IMR-90 (cell line): Measurements from ENCODE around the gene KCNAB1. TPM values are rescaled to one million over a fixed set of nuclear protein-coding genes. Genes with fewer than 3 reads are reported as not detected.

Experiments used
- ATAC-seq: fragments of 200-7000 bp; cut with Tn5 transposase; 2 replicates; pipeline ENCODE4 v1.9.1; 2020; ENCODE audit warnings: low read depth, mild to moderate bottlenecking, moderate library complexity
- BruUV-seq: library from RNA; stranded (reverse); fragments of 400-500 nt; replicated peaks from 2 replicates; lab custom pipeline; 2021; lab: Mats Ljungman, UMichigan
- CTCF ChIA-PET: fragments of 300-600 bp; formaldehyde crosslinking; extraction: SDS; loops from one replicate; lab custom pipeline; 2021; ENCODE audit warnings: antibody characterized with exemption; lab: Yijun Ruan, JAX
- POLR2A ChIA-PET: fragments of 300-600 bp; sonication (Branson Sonifier 250); formaldehyde crosslinking; loops from one replicate; lab custom pipeline; 2022; ENCODE audit warnings: antibody characterized with exemption; ENCODE audit not compliant: unreplicated experiment; lab: Charles Lee
- DNase-seq: peaks from one replicate; pipeline ENCODE4 v3.0.0; 2013
- H2AFZ ChIP-seq: replicated peaks from 2 replicates; pipeline ENCODE3; 2013; ENCODE audit warnings: low read length, mild to moderate bottlenecking; ENCODE audit not compliant: poor library complexity
- H2AK5ac ChIP-seq: 2 replicates; pipeline ENCODE4 v1.6.1; 2013; ENCODE audit warnings: low read depth, low read length, inconsistent platforms
- H2AK9ac ChIP-seq: replicated peaks from 2 replicates; pipeline ENCODE3; 2013; ENCODE audit warnings: mild to moderate bottlenecking, low read depth, low read length, moderate library complexity; ENCODE audit not compliant: poor library complexity
- H2BK120ac ChIP-seq: 2 replicates; pipeline ENCODE4 v1.6.1; 2013; ENCODE audit warnings: low read depth, low read length, inconsistent platforms
- H2BK15ac ChIP-seq: 3 replicates; pipeline ENCODE4 v1.6.1; 2013; ENCODE audit warnings: low read depth, low read length, inconsistent platforms
- H2BK20ac ChIP-seq: 2 replicates; pipeline ENCODE4 v1.6.1; 2013; ENCODE audit warnings: low read depth, mild to moderate bottlenecking, inconsistent platforms, low read length, moderate library complexity
- H2BK5ac ChIP-seq: 2 replicates; pipeline ENCODE4 v1.6.1; 2013; ENCODE audit warnings: mild to moderate bottlenecking, low read depth, low read length, inconsistent platforms; ENCODE audit not compliant: poor library complexity, severe bottlenecking
- H3K14ac ChIP-seq: replicated peaks from 2 replicates; pipeline ENCODE4 v1.6.1; 2013; ENCODE audit warnings: low read depth, low read length, inconsistent platforms
- H3K18ac ChIP-seq: 2 replicates; pipeline ENCODE4 v1.6.1; 2013; ENCODE audit warnings: low read depth, low read length, control low read depth
- H3K23ac ChIP-seq: 2 replicates; pipeline ENCODE4 v1.6.1; 2013; ENCODE audit warnings: low read depth, low read length, inconsistent platforms
- H3K27ac ChIP-seq: 2 replicates; pipeline ENCODE4 v1.5.1; 2013; ENCODE audit warnings: mild to moderate bottlenecking, control low read depth, low read length; ENCODE audit not compliant: insufficient read depth
- H3K27me3 ChIP-seq: 2 replicates; pipeline ENCODE4 v1.6.1; 2013; ENCODE audit warnings: low read length; ENCODE audit not compliant: control insufficient read depth, insufficient read depth
- H3K36me3 ChIP-seq: 2 replicates; pipeline ENCODE4 v1.6.1; 2013; ENCODE audit warnings: low read length, mixed read lengths; ENCODE audit not compliant: control insufficient read depth, insufficient read depth
- H3K4ac ChIP-seq: 2 replicates; pipeline ENCODE4 v1.6.1; 2013; ENCODE audit warnings: low read depth, low read length, inconsistent platforms
- H3K4me1 ChIP-seq: 2 replicates; pipeline ENCODE4 v1.6.1; 2013; ENCODE audit warnings: low read length, mixed read lengths; ENCODE audit not compliant: control insufficient read depth, insufficient read depth
- H3K4me2 ChIP-seq: 2 replicates; pipeline ENCODE4 v1.6.1; 2013; ENCODE audit warnings: low read depth, mild to moderate bottlenecking, control low read depth, low read length, moderate library complexity
- H3K4me3 ChIP-seq: 2 replicates; pipeline ENCODE4 v1.5.1; 2013; ENCODE audit warnings: low read depth, mild to moderate bottlenecking, control low read depth, low read length, moderate library complexity; ENCODE audit not compliant: insufficient read depth
- H3K56ac ChIP-seq: 2 replicates; pipeline ENCODE4 v1.6.1; 2013; ENCODE audit warnings: low read length, inconsistent platforms; ENCODE audit not compliant: insufficient read depth; ENCODE audit errors: extremely low read depth
- H3K79me1 ChIP-seq, 2 experiments: 2 replicates each; pipeline ENCODE4 v1.6.1; 2013; ENCODE audit warnings: low read length in 2 of 2, inconsistent platforms in 1 of 2, low read depth in 1 of 2
- H3K9ac ChIP-seq: 2 replicates; pipeline ENCODE4 v1.6.1; 2013; ENCODE audit warnings: low read depth, low read length, control low read depth
- H3K9me1 ChIP-seq: 2 replicates; pipeline ENCODE4 v1.6.1; 2013; ENCODE audit warnings: low read length, inconsistent platforms; ENCODE audit not compliant: insufficient read depth
- H3K9me3 ChIP-seq: 2 replicates; pipeline ENCODE4 v1.6.1; 2013; ENCODE audit warnings: low read length; ENCODE audit not compliant: control insufficient read depth, insufficient read depth
- H4K20me1 ChIP-seq: 2 replicates; pipeline ENCODE4 v1.6.1; 2013; ENCODE audit warnings: low read length, inconsistent platforms; ENCODE audit not compliant: insufficient read depth
- H4K5ac ChIP-seq: 2 replicates; pipeline ENCODE4 v1.6.1; 2013; ENCODE audit warnings: mild to moderate bottlenecking, low read depth, low read length, control low read depth
- H4K8ac ChIP-seq, 2 experiments: 2 replicates each; pipeline ENCODE4 v1.6.1; 2013; ENCODE audit warnings: low read depth in 2 of 2, low read length in 2 of 2, control low read depth in 1 of 2, inconsistent platforms in 1 of 2
- H4K91ac ChIP-seq: 2 replicates; pipeline ENCODE4 v1.6.1; 2013; ENCODE audit warnings: low read depth, low read length, inconsistent platforms; ENCODE audit not compliant: insufficient read depth
- BHLHE40 ChIP-seq: fragments of 150-350 bp; IDR thresholded peaks from 2 replicates; pipeline ENCODE4 v1.6.1; 2016; ENCODE audit warnings: mild to moderate bottlenecking, low read depth, low read length
- CEBPB ChIP-seq: IDR thresholded peaks from 2 replicates; pipeline ENCODE4 v1.6.1; 2012; ENCODE audit warnings: low read depth, low read length, improper control_type of control experiment
- CHD1 ChIP-seq: IDR thresholded peaks from 2 replicates; pipeline ENCODE4 v1.6.1; 2012; ENCODE audit warnings: low read depth, low read length, improper control_type of control experiment
- ELK1 ChIP-seq: fragments of 150-350 bp; IDR thresholded peaks from 2 replicates; pipeline ENCODE4 v1.6.1; 2016; ENCODE audit warnings: low read depth, mild to moderate bottlenecking, low read length, moderate library complexity, borderline replicate concordance
- FOS ChIP-seq: fragments of 150-350 bp; IDR thresholded peaks from 2 replicates; pipeline ENCODE4 v1.6.1; 2016; ENCODE audit warnings: low read depth, low read length
- MAFK ChIP-seq: IDR thresholded peaks from 2 replicates; pipeline ENCODE4 v1.6.1; 2012; ENCODE audit warnings: low read depth, low read length, improper control_type of control experiment
- MAZ ChIP-seq: IDR thresholded peaks from 2 replicates; pipeline ENCODE4 v1.6.1; 2012; ENCODE audit warnings: low read depth, mild to moderate bottlenecking, low read length, improper control_type of control experiment, moderate library complexity, borderline replicate concordance
- MXI1 ChIP-seq: IDR thresholded peaks from 2 replicates; pipeline ENCODE4 v1.6.1; 2012; ENCODE audit warnings: low read depth, mild to moderate bottlenecking, low read length, moderate library complexity, borderline replicate concordance
- NFE2L2 ChIP-seq: fragments of 150-350 bp; IDR thresholded peaks from 2 replicates; pipeline ENCODE4 v1.6.1; 2016; ENCODE audit warnings: low read depth, mild to moderate bottlenecking, low read length
- POLR2A ChIP-seq: IDR thresholded peaks from 2 replicates; pipeline ENCODE4 v1.6.1; 2012; ENCODE audit warnings: mild to moderate bottlenecking, low read depth, low read length
- RAD21 ChIP-seq: IDR thresholded peaks from 2 replicates; pipeline ENCODE4 v1.6.1; 2012; ENCODE audit warnings: low read length, improper control_type of control experiment
- RCOR1 ChIP-seq: IDR thresholded peaks from 2 replicates; pipeline ENCODE4 v1.6.1; 2012; ENCODE audit warnings: mild to moderate bottlenecking, low read length, improper control_type of control experiment; ENCODE audit not compliant: insufficient replicate concordance
- SMC3 ChIP-seq: fragments of 150-350 bp; IDR thresholded peaks from 2 replicates; pipeline ENCODE4 v1.6.1; 2016; ENCODE audit warnings: low read depth, mild to moderate bottlenecking, antibody characterized with exemption, low read length, moderate library complexity
- WGBS, 2 experiments: methylation state at CpG; one replicate each; pipeline versions ENCODE4 v1.1.5 to v1.1.7; 2013; ENCODE audit warnings: missing lambda C conversion rate in 2 of 2; ENCODE audit not compliant: insufficient read length in 1 of 2; ENCODE audit errors: extremely low coverage in 2 of 2; 5-methylcytosine and 5-hydroxymethylcytosine counted together
- dilution Hi-C: fragments of 300-500 bp; cut with HindIII; formaldehyde crosslinking; loops from one replicate; pipeline ENCODE4 v1.14.3; 2018; ENCODE audit warnings: low sequenced_read_pairs; ENCODE audit not compliant: unreplicated experiment
- in situ Hi-C: fragments of 300-500 bp; cut with MboI; formaldehyde crosslinking; loops from 3 replicates; pipeline ENCODE4 v1.14.3; 2019; ENCODE audit warnings: low sequenced_read_pairs, inconsistent platforms, mixed read lengths
- intact Hi-C: fragments of 100-400 bp; cut with micrococcal nuclease; formaldehyde crosslinking; loops from 2 replicates; pipeline ENCODE4 v1.10.0; 2022
- polyA plus RNA-seq, 3 experiments: library from polyadenylated mRNA; depleted of rRNA; stranded (reverse); fragments of >200 nt; gene quantifications; 2 replicates each; pipeline ENCODE4 v1.2.3, GENCODE V29; 2012; ENCODE audit warnings: low replicate concordance in 1 of 3
- total RNA-seq: library from RNA; depleted of rRNA; stranded (reverse); fragments of >200 nt; gene quantifications from 2 replicates; pipeline ENCODE4 v1.2.3, GENCODE V29; 2012

The KCNAB1 gene
- total and polyA plus RNA-seq, 2 of the 4 experiments (the other 2 are of a cell fraction), result under 0.01 to 0.07 TPM

DNA sequence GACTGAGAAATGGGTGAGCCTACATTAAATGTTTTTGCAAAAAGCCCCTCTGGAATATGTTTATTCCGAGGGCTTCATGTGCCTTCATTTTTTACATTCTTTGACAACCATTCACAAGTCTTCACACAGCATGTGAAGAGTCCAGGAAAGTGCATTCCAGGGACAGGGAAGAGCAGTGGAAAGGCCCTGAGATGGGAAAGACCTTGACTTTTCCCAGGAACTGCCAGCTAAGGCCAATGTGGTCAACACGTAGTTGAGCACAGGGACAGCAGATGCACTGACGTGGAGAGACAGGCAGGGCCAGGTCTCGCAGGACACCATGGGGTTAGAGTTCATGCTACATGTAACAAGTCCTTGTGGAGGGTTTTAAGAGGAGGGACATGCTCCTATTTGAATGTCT, 412.8 kb downstream of the KCNAB1 start:
- intact Hi-C loops (no loop called here), dilution Hi-C loops (no loop called here), in situ Hi-C loops (loop anchor here (25.0 kb wide), 1 partner anchor 304 kb away; the partner anchor contains the start of gene LEKR1)
- DNase-seq (peak; percentile 72), ATAC-seq (peak; percentile 36)
- WGBS, 2 experiments, result 64% methylated on average over 3 of the region's 4 CpGs; no CpG with 5 or more reads in 1 of the 2 experiments
- Histone ChIP-seq H3K23ac (no peak overlapping the region; the same call in 1 of the 2 replicates), H3K4me3 (no peak overlapping the region), H3K4ac (peak overlapping the region; percentile 55), H3K18ac (peak overlapping the region; percentile 4; the same call in 1 of the 2 replicates), H4K20me1 (peaks cover 25% of the 10 kb centered on the region), H3K36me3 (no peaks in the 10 kb centered on the region), H4K91ac (no peak overlapping the region), H3K14ac (peak overlapping the region; percentile 63), H3K4me1 (peaks cover 16% of the 10 kb centered on the region), H2BK15ac (no peak overlapping the region), H2AK5ac (peak overlapping the region; percentile 27; the same call in 1 of the 2 replicates), H3K27me3 (no peaks in the 10 kb centered on the region), H2BK120ac (peak overlapping the region; percentile 23; the same call in 1 of the 2 replicates), H3K27ac (no peak overlapping the region), H3K9ac (no peak overlapping the region), H3K9me1 (peaks cover 18% of the 10 kb centered on the region), H4K8ac (peak overlapping the region in 1 of 2 experiments; percentile 77; a peak in 2 of 4 replicates), H3K79me1 (peaks cover 0 to 22% of the 10 kb centered on the region in 2 experiments; a peak in 2 of 4 replicates), H3K9me3 (no peaks in the 10 kb centered on the region), H3K4me2 (peak overlapping the region; percentile 7; the same call in 1 of the 2 replicates), H3K56ac (no peak overlapping the region), H2BK20ac (no peak overlapping the region), H2AK9ac (no peak overlapping the region), H2BK5ac (no peak overlapping the region), H2AFZ (no peak overlapping the region), H4K5ac (no peak overlapping the region)
- TF ChIP-seq NFE2L2 (no peak), ELK1 (no peak), RCOR1 (no peak), FOS (no peak), RAD21 (no peak), CEBPB (no peak), BHLHE40 (no peak), CHD1 (no peak), POLR2A (no peak), MAZ (no peak), MAFK (no peak), MXI1 (no peak), SMC3 (no peak)
- ChIA-PET POLR2A (no interaction called here), CTCF (no interaction called here)
- BruUV-seq, result no TSS peak
